ENCODE results near the gene POLR1A. TPM values are rescaled to one million over a fixed set of nuclear protein-coding genes. Genes with fewer than 3 reads are reported as not detected.
A peak's percentile ranks its signal among the peaks of the same experiment; 100 is the strongest.

POLR1A gene
- total RNA-seq, 2 donors from 2014 or later: 37.9 to 45.5 TPM

GRCh38 chr2:86079981-86080911, 25.4 kb downstream of the POLR1A start:
- peak; percentile 92 for DNase-seq
- Mint-ChIP-seq H3K9me3 (no peaks in the 10 kb centered on the region), H3K36me3 (ENCODE audit: low read depth) (peaks cover 77% of the 10 kb centered on the region), H3K27ac (no peak overlapping the region), H3K4me1 (no peaks in the 10 kb centered on the region), H3K27me3 (ENCODE audit: insufficient read depth) (no peaks in the 10 kb centered on the region), H3K4me3 (no peak overlapping the region)
- peak; percentile 89 for TF ChIP-seq CTCF (conservative IDR thresholded peaks at IDR 0.05)
- Histone ChIP-seq H3K27me3 (ENCODE audit: control insufficient read depth, insufficient read depth, low read length, poor library complexity, severe bottlenecking) (no peaks in the 10 kb centered on the region), H3K9me3 (ENCODE audit: control insufficient read depth, low read length) (no peaks in the 10 kb centered on the region), H3K27ac (ENCODE audit: low read depth, low read length) (no peak overlapping the region), H3K4me3 (ENCODE audit: low read length) (no peak overlapping the region), H3K4me1 (ENCODE audit: control insufficient read depth, insufficient read depth, low read length) (no peaks in the 10 kb centered on the region), H3K9ac (ENCODE audit: extremely low read depth, low read length, poor library complexity, severe bottlenecking) (no peak overlapping the region), H3K36me3 (ENCODE audit: control insufficient read depth, insufficient read depth, low read length) (peaks cover 93% of the 10 kb centered on the region)
- WGBS, 2 experiments (ENCODE audit: insufficient coverage in 1 of 2, insufficient read length in 1 of 2): 79 to 81% methylated on average over 9 to 14 of the region's 14 CpGs

- peaks cover 92% of the 10 kb centered on the region for H3K36me3 ChIP-seq (ENCODE audit: control insufficient read depth, insufficient read depth, low read length)
- Mint-ChIP-seq H3K36me3 (ENCODE audit: low read depth) (peaks cover 77% of the 10 kb centered on the region), H3K9me3 (no peaks in the 10 kb centered on the region), H3K27ac (no peak overlapping the region), H3K4me1 (no peaks in the 10 kb centered on the region), H3K4me3 (no peak overlapping the region), H3K27me3 (ENCODE audit: insufficient read depth) (no peaks in the 10 kb centered on the region)
- DNase-seq: no peak
- peak; percentile 67 for TF ChIP-seq CTCF (conservative IDR thresholded peaks at IDR 0.05)
- WGBS, 2 experiments (ENCODE audit: insufficient coverage in 1 of 2, insufficient read length in 1 of 2): 94 to 100% methylated on average over 4 to 7 of the region's 7 CpGs
- H3K27ac ChIP-seq (ENCODE audit: low read depth, low read length): no peak overlapping the region
- H3K4me1 ChIP-seq (ENCODE audit: control insufficient read depth, insufficient read depth, low read length): no peaks in the 10 kb centered on the region
- no peak overlapping the region for H3K9ac ChIP-seq (ENCODE audit: extremely low read depth, low read length, poor library complexity, severe bottlenecking)
- H3K4me3 ChIP-seq (ENCODE audit: low read length): no peak overlapping the region
- no peaks in the 10 kb centered on the region for H3K27me3 ChIP-seq (ENCODE audit: control insufficient read depth, insufficient read depth, low read length, poor library complexity, severe bottlenecking)
- no peaks in the 10 kb centered on the region for H3K9me3 ChIP-seq (ENCODE audit: control insufficient read depth, low read length)
Observed at GRCh38 chr2:86078774-86079545, 26.7 kb downstream of the POLR1A start.

GRCh38 chr2:86075886-86076285, 29.8 kb downstream of the POLR1A start:
- no peak overlapping the region for H3K4me3 ChIP-seq (ENCODE audit: low read length)
- H3K9me3 Mint-ChIP-seq: peaks cover 5% of the 10 kb centered on the region
- peaks cover 81% of the 10 kb centered on the region for H3K36me3 Mint-ChIP-seq (ENCODE audit: low read depth)
- H3K27me3 Mint-ChIP-seq (ENCODE audit: insufficient read depth): no peaks in the 10 kb centered on the region
- H3K4me1 Mint-ChIP-seq: no peaks in the 10 kb centered on the region
- H3K4me3 Mint-ChIP-seq: no peak overlapping the region
- H3K9me3 ChIP-seq (ENCODE audit: control insufficient read depth, low read length): no peaks in the 10 kb centered on the region
- DNase-seq: no peak
- H3K27ac Mint-ChIP-seq: no peak overlapping the region
- H3K36me3 ChIP-seq (ENCODE audit: control insufficient read depth, insufficient read depth, low read length): peaks cover 94% of the 10 kb centered on the region
- H3K9ac ChIP-seq (ENCODE audit: extremely low read depth, low read length, poor library complexity, severe bottlenecking): no peak overlapping the region
- whole genome bisulfite sequencing, 2 experiments (ENCODE audit: insufficient coverage in 1 of 2, insufficient read length in 1 of 2): 92 to 100% methylated on average over 4 to 5 of the region's 5 CpGs
- H3K27me3 ChIP-seq (ENCODE audit: control insufficient read depth, insufficient read depth, low read length, poor library complexity, severe bottlenecking): no peaks in the 10 kb centered on the region
- no peak overlapping the region for H3K27ac ChIP-seq (ENCODE audit: low read depth, low read length)
- no peak for TF ChIP-seq CTCF (conservative IDR thresholded peaks at IDR 0.05)
- no peaks in the 10 kb centered on the region for H3K4me1 ChIP-seq (ENCODE audit: control insufficient read depth, insufficient read depth, low read length)

All from endodermal cell (in vitro differentiated cells).